ENCODE measurements around the gene TMEM147. TPM values are rescaled to one million over a fixed set of nuclear protein-coding genes. Genes with fewer than 3 reads are reported as not detected.

The TMEM147 gene
- total RNA-seq, 1 experiment from 2014 or later = 157 TPM

DNA sequence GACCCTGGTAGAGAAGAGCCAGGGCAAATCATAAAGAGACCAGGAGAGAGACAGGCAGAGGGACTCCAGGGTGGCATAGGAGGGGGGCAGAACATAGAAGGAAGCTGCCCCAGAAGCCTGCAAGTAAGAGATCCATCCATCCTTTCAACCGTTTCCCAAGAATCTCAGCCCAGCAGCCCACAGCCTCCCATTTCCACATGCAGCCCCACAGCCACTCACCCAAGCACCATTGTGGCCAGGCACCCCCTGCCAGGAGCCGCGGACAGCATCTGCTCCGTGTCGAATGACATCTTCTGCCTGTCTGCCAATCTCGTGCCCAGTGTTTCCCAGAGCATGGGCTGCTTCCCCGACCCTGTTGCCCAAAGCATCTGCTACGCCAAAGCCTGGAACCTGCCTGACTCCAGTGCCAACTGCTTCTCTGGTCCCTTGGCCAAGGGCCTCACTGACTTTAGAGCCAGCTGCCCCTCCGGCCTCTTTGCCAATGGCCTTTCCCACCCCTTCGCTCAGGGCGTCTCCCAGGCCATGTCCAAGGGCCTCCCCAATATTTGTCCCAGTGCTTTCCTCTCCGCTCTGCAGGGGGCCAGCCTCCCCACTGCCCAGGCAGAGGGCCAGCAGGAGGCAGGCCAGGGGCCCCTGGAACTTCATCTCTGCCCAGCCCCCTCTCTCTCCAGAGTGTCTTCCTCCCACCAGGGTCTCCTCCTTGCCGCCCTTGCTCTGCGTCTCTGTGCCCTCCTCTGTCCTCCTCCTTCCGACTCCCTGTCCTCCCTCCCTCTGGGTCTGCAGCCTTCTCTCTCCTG, 32.4 kb upstream of the TMEM147 start:
- ChIA-PET POLR2A (no interaction called here), CTCF (interaction anchor here (0.6 kb wide), 1 partner anchor 357 kb away, joined by 8 read pairs; no protein-coding TSS in a partner anchor)
- BruUV-seq (replicated peaks) = no TSS peak
- no peaks in the 10 kb centered on the region for H3K9me3 ChIP-seq (ENCODE audit: control insufficient read depth, insufficient read depth, low read depth, low read length)
- no peaks in the 10 kb centered on the region; the same call in 1 of the 2 replicates for H3K36me3 ChIP-seq (ENCODE audit: control insufficient read depth, insufficient read depth, low read length)
- in situ Hi-C loops (cut with HindIII; ENCODE audit: low pct_unique_long_range_greater_than_20kb, low sequenced_read_pairs) (no loop called here), intact Hi-C loops (cut with micrococcal nuclease; ENCODE audit: unreplicated experiment) (no loop called here)
- no peak for DNase-seq (ENCODE audit: low read depth, low spot score)
- H3K27ac ChIP-seq (ENCODE audit: low read length) = no peak overlapping the region
- no peak overlapping the region for H3K4me3 ChIP-seq (ENCODE audit: low read depth in 2 of 2, low read length in 2 of 2)
- H3K4me1 ChIP-seq (ENCODE audit: control insufficient read depth, insufficient read depth, low read length) = peaks cover 10% of the 10 kb centered on the region; the same call in 1 of the 2 replicates
- ATAC-seq = no peak
- TF ChIP-seq, protein P1, sequence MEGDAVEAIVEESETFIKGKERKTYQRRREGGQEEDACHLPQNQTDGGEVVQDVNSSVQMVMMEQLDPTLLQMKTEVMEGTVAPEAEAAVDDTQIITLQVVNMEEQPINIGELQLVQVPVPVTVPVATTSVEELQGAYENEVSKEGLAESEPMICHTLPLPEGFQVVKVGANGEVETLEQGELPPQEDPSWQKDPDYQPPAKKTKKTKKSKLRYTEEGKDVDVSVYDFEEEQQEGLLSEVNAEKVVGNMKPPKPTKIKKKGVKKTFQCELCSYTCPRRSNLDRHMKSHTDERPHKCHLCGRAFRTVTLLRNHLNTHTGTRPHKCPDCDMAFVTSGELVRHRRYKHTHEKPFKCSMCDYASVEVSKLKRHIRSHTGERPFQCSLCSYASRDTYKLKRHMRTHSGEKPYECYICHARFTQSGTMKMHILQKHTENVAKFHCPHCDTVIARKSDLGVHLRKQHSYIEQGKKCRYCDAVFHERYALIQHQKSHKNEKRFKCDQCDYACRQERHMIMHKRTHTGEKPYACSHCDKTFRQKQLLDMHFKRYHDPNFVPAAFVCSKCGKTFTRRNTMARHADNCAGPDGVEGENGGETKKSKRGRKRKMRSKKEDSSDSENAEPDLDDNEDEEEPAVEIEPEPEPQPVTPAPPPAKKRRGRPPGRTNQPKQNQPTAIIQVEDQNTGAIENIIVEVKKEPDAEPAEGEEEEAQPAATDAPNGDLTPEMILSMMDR (IDR thresholded peaks at IDR 0.05) = no peak
- TF ChIP-seq POLR2AphosphoS5 (IDR thresholded peaks at IDR 0.05; ENCODE audit: low read depth, low read length) (no peak), REST (IDR thresholded peaks at IDR 0.05; ENCODE audit: insufficient read depth in 1 of 2, low read depth in 2 of 2, low read length in 1 of 2) (no peak), TCF7L2 (IDR thresholded peaks at IDR 0.05; ENCODE audit: low read depth, low read length) (no peak), SIN3A (IDR thresholded peaks at IDR 0.05; ENCODE audit: borderline replicate concordance, insufficient read depth, low read depth, low read length) (no peak)
- peaks cover 14% of the 10 kb centered on the region for H3K27me3 ChIP-seq (ENCODE audit: control insufficient read depth, insufficient read depth, low read length)

- H3K4me3 ChIP-seq (ENCODE audit: low read depth in 2 of 2, low read length in 2 of 2) = no peak within 1 kb of the TSS
- ChIA-PET CTCF (interaction anchor here (0.6 kb wide), 1 partner anchor 356 kb away, joined by 8 read pairs; no protein-coding TSS in a partner anchor), POLR2A (no interaction called here)
- no peak for DNase-seq (ENCODE audit: low read depth, low spot score)
- peaks cover 8% of the 10 kb centered on the region for H3K27me3 ChIP-seq (ENCODE audit: control insufficient read depth, insufficient read depth, low read length)
- peaks cover 10% of the 10 kb centered on the region; the same call in 1 of the 2 replicates for H3K4me1 ChIP-seq (ENCODE audit: control insufficient read depth, insufficient read depth, low read length)
- no peak within 1 kb of the TSS for H3K27ac ChIP-seq (ENCODE audit: low read length)
- H3K36me3 ChIP-seq (ENCODE audit: control insufficient read depth, insufficient read depth, low read length) = no peaks in the 10 kb centered on the region; the same call in 1 of the 2 replicates
- intact Hi-C loops (cut with micrococcal nuclease; ENCODE audit: unreplicated experiment) (no loop called here), in situ Hi-C loops (cut with HindIII; ENCODE audit: low pct_unique_long_range_greater_than_20kb, low sequenced_read_pairs) (no loop called here)
- H3K9me3 ChIP-seq (ENCODE audit: control insufficient read depth, insufficient read depth, low read depth, low read length) = no peaks in the 10 kb centered on the region
- ATAC-seq = no peak
- BruUV-seq (replicated peaks) = no TSS peak
- no peak for TF ChIP-seq POLR2AphosphoS5 (IDR thresholded peaks at IDR 0.05; ENCODE audit: low read depth, low read length)
- no peak for TF ChIP-seq REST (IDR thresholded peaks at IDR 0.05; ENCODE audit: insufficient read depth in 1 of 2, low read depth in 2 of 2, low read length in 1 of 2)
- no peak for TF ChIP-seq SIN3A (IDR thresholded peaks at IDR 0.05; ENCODE audit: borderline replicate concordance, insufficient read depth, low read depth, low read length)
- TF ChIP-seq, protein P1 (IDR thresholded peaks at IDR 0.05) = no peak
- TF ChIP-seq TCF7L2 (IDR thresholded peaks at IDR 0.05; ENCODE audit: low read depth, low read length) = no peak
Measured at GRCh38 chr19:35513628-35514281, 31.7 kb upstream of the TMEM147 start, which contains the start of gene DMKN. DMKN (minus strand) TSS chr19:35513649; CDS start chr19:35513475, 174 bp downstream.

Measured in Panc1 (cell line).